Stimulated activated CD4-positive, alpha-beta T cell treated with anti-CD3 and anti-CD28 coated beads, Interleukin-4, amount 100 ng/mL, for 1 hour (primary cell): ENCODE results near the gene FAM120A.
"Not testable (repeated sequence)": the region's sequence is repeated elsewhere in the genome, so short reads cannot be mapped to it uniquely, and the experiment has no call there.

ENCODE experiments used
- DNase-seq: peaks from one replicate; pipeline ENCODE4 v3.0.0-alpha.2; 2020

The FAM120A gene, protein sequence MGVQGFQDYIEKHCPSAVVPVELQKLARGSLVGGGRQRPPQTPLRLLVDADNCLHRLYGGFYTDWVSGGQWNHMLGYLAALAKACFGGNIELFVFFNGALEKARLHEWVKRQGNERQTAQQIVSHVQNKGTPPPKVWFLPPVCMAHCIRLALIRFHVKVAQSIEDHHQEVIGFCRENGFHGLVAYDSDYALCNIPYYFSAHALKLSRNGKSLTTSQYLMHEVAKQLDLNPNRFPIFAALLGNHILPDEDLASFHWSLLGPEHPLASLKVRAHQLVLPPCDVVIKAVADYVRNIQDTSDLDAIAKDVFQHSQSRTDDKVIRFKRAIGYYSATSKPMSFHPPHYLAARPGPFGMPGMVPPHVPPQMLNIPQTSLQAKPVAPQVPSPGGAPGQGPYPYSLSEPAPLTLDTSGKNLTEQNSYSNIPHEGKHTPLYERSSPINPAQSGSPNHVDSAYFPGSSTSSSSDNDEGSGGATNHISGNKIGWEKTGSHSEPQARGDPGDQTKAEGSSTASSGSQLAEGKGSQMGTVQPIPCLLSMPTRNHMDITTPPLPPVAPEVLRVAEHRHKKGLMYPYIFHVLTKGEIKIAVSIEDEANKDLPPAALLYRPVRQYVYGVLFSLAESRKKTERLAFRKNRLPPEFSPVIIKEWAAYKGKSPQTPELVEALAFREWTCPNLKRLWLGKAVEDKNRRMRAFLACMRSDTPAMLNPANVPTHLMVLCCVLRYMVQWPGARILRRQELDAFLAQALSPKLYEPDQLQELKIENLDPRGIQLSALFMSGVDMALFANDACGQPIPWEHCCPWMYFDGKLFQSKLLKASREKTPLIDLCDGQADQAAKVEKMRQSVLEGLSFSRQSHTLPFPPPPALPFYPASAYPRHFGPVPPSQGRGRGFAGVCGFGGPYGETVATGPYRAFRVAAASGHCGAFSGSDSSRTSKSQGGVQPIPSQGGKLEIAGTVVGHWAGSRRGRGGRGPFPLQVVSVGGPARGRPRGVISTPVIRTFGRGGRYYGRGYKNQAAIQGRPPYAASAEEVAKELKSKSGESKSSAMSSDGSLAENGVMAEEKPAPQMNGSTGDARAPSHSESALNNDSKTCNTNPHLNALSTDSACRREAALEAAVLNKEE

DNA sequence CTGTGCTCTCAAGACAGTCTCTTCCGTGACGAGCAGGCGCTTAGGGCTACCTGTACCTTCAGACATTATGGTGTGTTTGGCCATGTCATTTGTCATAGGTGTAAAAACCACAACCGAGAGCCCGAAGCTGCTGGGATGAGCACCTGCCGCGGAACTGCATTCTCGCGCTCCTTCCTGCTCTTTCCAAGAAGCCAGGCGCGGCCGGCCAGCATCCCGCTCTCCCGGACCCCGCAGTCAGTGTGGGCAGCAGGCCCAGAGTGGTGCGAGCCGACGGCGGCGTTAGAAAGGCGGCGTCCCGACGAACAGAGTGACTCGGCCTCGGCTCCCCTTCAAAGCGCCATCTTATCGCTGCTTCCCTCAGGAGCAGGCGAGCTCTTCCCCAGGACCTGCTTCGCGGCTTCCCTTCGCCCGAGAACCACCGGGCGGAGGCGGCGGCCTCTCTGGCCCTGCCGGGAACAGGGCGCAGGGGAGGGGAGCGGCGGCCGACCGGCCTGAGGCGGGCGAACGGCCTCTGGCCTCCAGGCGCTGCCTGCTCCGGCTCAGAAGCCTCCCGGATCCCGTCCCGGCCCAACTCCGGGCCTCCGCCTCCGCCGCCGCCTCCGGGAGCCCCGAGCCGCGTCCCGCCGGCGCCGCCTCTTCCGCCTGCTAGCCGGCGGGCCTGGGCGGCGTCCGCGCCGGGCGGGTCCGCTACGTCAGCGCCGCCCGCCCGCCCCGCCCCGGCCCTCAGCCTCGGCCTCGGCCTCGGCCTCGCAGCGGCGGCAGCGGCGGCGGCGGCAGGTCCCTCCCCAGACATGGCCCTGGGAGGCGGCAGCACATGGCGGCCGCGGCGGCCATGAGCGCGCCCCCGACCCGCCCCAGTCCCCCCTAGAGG is at the start of gene FAM120A:
Gene FAM120A, plus strand, starts transcription at position 741 of the 871 bp plus-strand sequence. CDS start 231 bp downstream, outside the sequence.
- DNase-seq, result peak; percentile 75

GRCh38 chr9:93406371-93406770 is 45.1 kb upstream of the FAM120A start:
- no peak for DNase-seq

DNA sequence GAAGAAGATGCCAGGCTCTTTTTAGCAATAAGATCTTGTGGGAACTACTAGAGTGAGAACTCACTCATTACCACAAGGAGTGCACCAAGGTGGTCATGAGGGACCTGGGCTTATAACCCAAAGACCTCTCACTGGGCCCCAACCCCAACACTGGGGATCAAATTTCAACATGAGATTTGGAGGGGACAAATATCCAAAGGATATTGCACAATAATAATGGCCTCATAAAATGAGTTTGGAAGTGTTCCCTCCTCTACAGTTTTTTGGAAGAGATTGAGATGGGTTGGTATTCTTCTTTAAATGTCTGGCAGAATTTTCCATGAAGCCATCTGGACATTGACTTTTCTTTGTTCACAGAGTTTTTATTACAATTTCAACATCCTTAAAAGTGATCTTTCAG is 38.0 kb upstream of the FAM120A start:
- no peak for DNase-seq

- DNase-seq, result no peak
These were observed 36.3 kb upstream of the FAM120A start for GRCh38 chr9:93415176-93415690.

DNA sequence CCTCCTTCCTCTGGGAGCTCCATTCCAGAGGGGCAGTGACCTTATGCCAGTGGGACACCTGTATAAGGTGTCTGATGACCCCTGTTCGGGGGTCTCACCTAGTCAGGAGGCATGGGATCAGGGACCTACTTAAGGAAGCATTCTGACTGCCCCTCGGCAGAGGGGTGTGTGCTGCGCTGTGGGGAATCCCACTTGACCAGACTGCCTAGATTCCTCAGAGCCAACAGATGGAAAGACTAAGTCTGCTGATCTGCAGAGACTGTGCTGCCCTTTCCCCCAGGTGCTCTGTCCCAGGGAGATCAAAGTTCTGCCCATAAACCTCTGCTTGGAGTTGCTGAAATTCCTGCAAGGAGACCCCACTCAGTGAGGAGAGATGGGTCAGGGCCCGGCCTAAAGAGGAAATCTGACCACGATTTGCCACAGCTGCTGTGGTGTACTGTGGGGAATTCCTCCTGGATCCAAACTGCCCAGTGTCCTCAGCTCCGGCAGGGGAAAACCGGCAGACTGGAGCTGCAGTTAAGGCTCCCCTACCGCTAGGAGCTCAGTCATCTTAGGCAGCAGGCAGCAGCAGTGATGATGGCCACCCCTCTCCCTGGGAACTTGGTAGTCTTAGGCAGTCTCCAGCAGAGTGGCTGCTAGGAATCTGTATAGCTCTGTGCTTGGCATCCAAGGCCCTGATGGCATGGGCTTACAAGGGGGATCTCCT is 34.8 kb upstream of the FAM120A start:
- DNase-seq, result no peak

- no peak for DNase-seq
These were observed 33.9 kb upstream of the FAM120A start for GRCh38 chr9:93417538-93417937.

DNA sequence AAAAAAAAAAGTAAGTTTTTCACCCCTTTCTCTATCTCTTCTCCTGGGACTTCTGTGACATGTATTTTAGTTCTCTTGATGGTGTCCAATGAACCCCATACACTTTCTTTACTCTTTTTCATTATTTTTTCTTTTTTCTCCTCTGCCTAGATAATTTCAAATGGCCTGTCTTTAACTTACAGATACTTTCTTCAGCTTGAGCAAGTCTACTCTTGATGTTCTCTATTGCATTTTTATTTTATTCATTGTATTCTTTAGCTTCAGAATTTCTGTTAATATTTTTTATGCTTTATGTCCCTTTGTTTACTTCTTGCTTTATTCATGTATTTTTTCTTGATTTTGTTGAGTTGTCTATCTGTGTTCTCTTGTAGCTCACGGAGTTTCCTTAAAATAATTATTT is 32.5 kb upstream of the FAM120A start:
- DNase-seq, result no peak

DNA sequence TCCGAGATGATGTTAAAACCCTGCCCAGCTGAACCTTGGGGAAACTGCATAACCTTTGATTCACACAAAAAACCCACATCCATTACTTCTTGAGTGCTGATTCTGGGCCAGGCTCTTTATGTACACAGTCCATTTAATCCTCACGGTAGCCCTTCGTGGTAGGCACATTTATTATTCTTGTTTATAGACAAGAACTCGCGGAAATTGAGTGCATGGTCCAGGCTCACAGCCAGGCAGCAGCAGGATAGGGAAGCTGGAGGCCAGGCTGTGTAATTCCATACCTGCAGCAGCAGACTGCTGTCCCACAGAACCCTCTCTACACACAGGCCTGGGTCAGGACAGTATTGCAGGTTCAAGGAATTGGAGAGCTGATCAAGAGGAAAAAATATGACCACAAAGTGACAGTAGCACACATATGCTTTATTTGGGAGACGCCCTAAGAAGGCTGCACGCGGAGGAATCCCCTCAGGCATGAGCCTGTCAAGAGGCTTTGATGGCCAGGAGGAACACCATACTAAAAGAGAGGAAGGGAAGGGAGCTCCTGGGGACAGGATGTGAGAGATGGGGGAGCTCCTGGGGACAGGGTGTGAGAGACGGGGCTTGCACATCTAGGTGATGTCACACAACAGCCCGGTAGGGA is 28.4 kb upstream of the FAM120A start:
- DNase-seq, result no peak

GRCh38 chr9:93427655-93428379 is 23.7 kb upstream of the FAM120A start:
- DNase-seq, result no peak

GRCh38 chr9:93431539-93432105 is 19.9 kb upstream of the FAM120A start:
- no peak for DNase-seq

GRCh38 chr9:93432964-93433363 is 18.5 kb upstream of the FAM120A start:
- DNase-seq, result no peak

GRCh38 chr9:93434056-93434455 is 17.4 kb upstream of the FAM120A start:
- no peak for DNase-seq

- no peak for DNase-seq
These were observed 16.1 kb upstream of the FAM120A start for GRCh38 chr9:93435386-93435785.

- DNase-seq, result no peak
These were observed 15.3 kb upstream of the FAM120A start for GRCh38 chr9:93436218-93436617.

DNA sequence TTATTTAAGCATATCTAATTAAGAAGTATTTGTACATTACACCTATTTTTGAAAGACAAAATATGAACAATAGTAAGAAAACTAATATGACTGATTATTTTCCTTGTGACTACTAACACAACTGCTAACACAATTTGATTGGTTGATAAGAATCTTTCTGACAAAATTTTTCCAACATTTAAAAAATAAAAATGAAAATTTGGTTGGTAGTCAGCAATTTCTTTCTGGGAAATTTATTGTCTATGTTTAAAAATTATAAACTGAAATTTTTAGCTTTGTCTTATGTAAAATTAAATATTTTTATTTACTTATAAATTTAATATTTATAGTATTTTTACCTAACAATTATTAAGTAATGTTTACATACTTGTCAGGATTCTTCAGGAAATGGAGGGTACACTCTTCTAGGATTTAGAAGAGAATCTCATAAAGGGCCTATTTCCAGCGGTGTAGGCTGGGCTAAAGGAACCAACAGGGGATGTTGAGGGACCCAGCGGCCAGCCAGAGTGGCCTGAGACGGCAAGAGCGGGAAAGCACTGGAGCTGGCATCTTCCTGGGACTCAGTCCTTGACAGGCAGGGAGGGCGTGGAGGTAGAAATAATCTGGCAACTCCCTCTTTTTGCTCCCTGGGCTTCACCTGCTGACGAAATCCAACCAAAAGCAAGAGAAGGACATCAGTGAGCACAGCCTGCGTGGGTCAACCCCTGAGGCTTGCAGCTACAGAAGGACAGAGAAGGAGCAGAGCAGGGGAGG is 14.7 kb upstream of the FAM120A start:
- no peak for DNase-seq

GRCh38 chr9:93437996-93438395 is 13.5 kb upstream of the FAM120A start:
- no peak for DNase-seq

GRCh38 chr9:93439301-93439700 is 12.2 kb upstream of the FAM120A start:
- DNase-seq, result not testable (repeated sequence)

GRCh38 chr9:93440896-93441580 is 10.4 kb upstream of the FAM120A start:
- DNase-seq, result no peak

- no peak for DNase-seq
These were observed 5.4 kb upstream of the FAM120A start for GRCh38 chr9:93446073-93446472.
